ENCODE data around the gene RMND1.

DNA sequence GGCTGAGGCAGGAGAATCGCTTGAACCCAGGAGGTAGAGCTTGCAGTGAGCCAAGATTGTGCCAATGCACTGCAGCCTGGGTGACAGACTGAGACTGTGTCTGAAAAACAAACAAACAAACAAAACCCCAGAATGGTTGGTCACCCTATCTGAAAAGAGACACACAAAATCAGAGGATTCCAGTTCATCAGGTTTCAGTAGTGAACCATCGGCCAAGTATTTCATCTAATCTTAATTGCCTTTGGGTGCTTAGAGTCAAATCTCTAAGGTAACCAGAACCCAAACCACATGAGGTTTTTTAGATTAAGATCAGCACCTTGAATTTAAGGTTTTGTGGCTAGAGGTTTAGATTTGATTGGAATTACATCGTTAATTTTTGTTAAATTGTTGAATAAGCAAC is 52.2 kb downstream of the RMND1 start:
- TF ChIP-seq CTCF (IDR thresholded peaks at IDR 0.05) (no peak), EP300 (IDR thresholded peaks at IDR 0.05) (no peak)
